CD4-positive, alpha-beta T cell (primary cell): ENCODE measurements around the gene SERPING1. TPM values are rescaled to one million over a fixed set of nuclear protein-coding genes. Genes with fewer than 3 reads are reported as not detected.

Source experiments
- ATAC-seq: fragments of 200-7000 bp; cut with Tn5 transposase; one replicate; pipeline ENCODE4 v1.10.0; 2022; ENCODE audit warnings: mild to moderate bottlenecking; ENCODE audit not compliant: poor library complexity
- CTCF ChIA-PET: fragments of 350-600 bp; sonication (Branson Sonifier 250); formaldehyde crosslinking; loops from one replicate; lab custom pipeline; 2021; ENCODE audit warnings: antibody characterized with exemption, inconsistent platforms; lab: Charles Lee
- POLR2A ChIA-PET: fragments of 350-600 bp; sonication (Branson Sonifier 250); formaldehyde crosslinking; loops from one replicate; lab custom pipeline; 2021; ENCODE audit warnings: antibody characterized with exemption, inconsistent platforms; lab: Charles Lee
- DNase-seq, 14 experiments: peaks; one replicate each; pipeline ENCODE4 v3.0.0-alpha.2; 2013 to 2020; ENCODE audit warnings: mixed read lengths in 2 of 14
- H3K27ac ChIP-seq, 2 donors: one replicate each; pipeline versions ENCODE4 v1.5.1 to v1.7.0; 2013; ENCODE audit warnings: low read length in 2 of 2, low read depth in 1 of 2, mild to moderate bottlenecking in 1 of 2
- H3K27me3 ChIP-seq, 2 experiments: 1 replicate in 1 of 2; 2 replicates in 1 of 2; pipeline versions ENCODE4 v1.6.1 to v1.7.0; 2013; ENCODE audit warnings: low read length in 2 of 2, control low read depth in 1 of 2, mild to moderate bottlenecking in 1 of 2, moderate library complexity in 1 of 2; ENCODE audit not compliant: insufficient read depth in 2 of 2, control insufficient read depth in 1 of 2
- H3K36me3 ChIP-seq: one replicate; pipeline ENCODE4 v1.6.1; 2013; ENCODE audit warnings: low read length, control low read depth; ENCODE audit not compliant: insufficient read depth
- H3K4me1 ChIP-seq: one replicate; pipeline ENCODE4 v1.6.1; 2013; ENCODE audit warnings: low read length, control low read depth; ENCODE audit not compliant: insufficient read depth
- H3K4me3 ChIP-seq: one replicate; pipeline ENCODE4 v1.5.1; 2013; ENCODE audit warnings: mild to moderate bottlenecking, low read length, moderate library complexity
- H3K9me3 ChIP-seq, 2 experiments: 1 replicate in 1 of 2; 2 replicates in 1 of 2; pipeline versions ENCODE4 v1.6.1 to v1.7.0; 2013; ENCODE audit warnings: low read length in 2 of 2, mild to moderate bottlenecking in 2 of 2, control low read depth in 1 of 2, moderate library complexity in 1 of 2; ENCODE audit not compliant: control insufficient read depth in 1 of 2, insufficient read depth in 1 of 2
- H3K27ac Mint-ChIP-seq: one replicate; pipeline ENCODE4 v1.8.0; 2020; ENCODE audit warnings: mixed read lengths
- H3K27me3 Mint-ChIP-seq: one replicate; pipeline ENCODE4 v1.8.0; 2021; ENCODE audit warnings: mixed read lengths
- H3K36me3 Mint-ChIP-seq: one replicate; pipeline ENCODE4 v1.8.0; 2021; ENCODE audit warnings: low read depth, mixed read lengths
- H3K4me1 Mint-ChIP-seq: one replicate; pipeline ENCODE4 v1.8.0; 2021; ENCODE audit warnings: low read depth, mixed read lengths
- H3K4me3 Mint-ChIP-seq: one replicate; pipeline ENCODE4 v1.8.0; 2020; ENCODE audit warnings: mild to moderate bottlenecking, mixed read lengths
- H3K9me3 Mint-ChIP-seq: one replicate; pipeline ENCODE4 v1.8.0; 2020; ENCODE audit warnings: mixed read lengths
- CTCF ChIP-seq: fragments of 200-600 bp; IDR thresholded peaks from one replicate; pipeline ENCODE4 v1.8.0; 2022; ENCODE audit warnings: antibody characterized with exemption, mild to moderate bottlenecking
- intact Hi-C, 2 experiments: fragments of 100-400 bp; cut with DNase I in 1 of 2; cut with micrococcal nuclease in 1 of 2; formaldehyde crosslinking; loops; one replicate each; pipeline versions ENCODE4 v1.15.1 to v1.9.0; 2023 to 2025; cut with DNase I, micrococcal nuclease
- total RNA-seq, 174 experiments: library from RNA in 2 of 174; stranded (reverse) in 2 of 174; gene quantifications; one replicate each; pipeline ENCODE4 v1.2.3 and lab custom pipeline; 2021 to 2026

Gene SERPING1
- total RNA-seq, 2 experiments from 2014 or later = 0.53 TPM; not detected in 1

GRCh38 chr11:57566005-57566904, 31.2 kb upstream of the SERPING1 start:
- H3K27ac ChIP-seq = peak overlapping the region; percentile 80 to 82
- peaks cover 39% of the 10 kb centered on the region for H3K36me3 Mint-ChIP-seq
- ATAC-seq (peak; percentile 37), DNase-seq (peak in 6 of 14 experiments; percentile 20 to 79 (median 54))
- intact Hi-C loops = loop anchor here (2.0 to 10.0 kb wide), 5 partner anchors 35 to 1571 kb away; partner anchors contain the start of gene TIMM10 (in 2 of the 2)
- peak overlapping the region; percentile 95 for H3K4me3 ChIP-seq
- no peaks in the 10 kb centered on the region for H3K9me3 Mint-ChIP-seq
- H3K36me3 ChIP-seq = peaks cover 14% of the 10 kb centered on the region
- TF ChIP-seq CTCF = no peak
- H3K4me1 ChIP-seq = peaks cover 41% of the 10 kb centered on the region
- H3K27me3 ChIP-seq = no peaks in the 10 kb centered on the region
- H3K27me3 Mint-ChIP-seq = no peaks in the 10 kb centered on the region
- H3K4me1 Mint-ChIP-seq = peaks cover 59% of the 10 kb centered on the region
- peak overlapping the region; percentile 92 for H3K27ac Mint-ChIP-seq
- no peaks in the 10 kb centered on the region for H3K9me3 ChIP-seq
- CTCF ChIA-PET = interaction anchor here (1.2 to 2.5 kb wide), 2 partner anchors 35 to 86 kb away, joined by 3 to 14 read pairs; partner anchors contain the start of gene TIMM10
- POLR2A ChIA-PET = interaction anchor here (2.2 to 3.5 kb wide), 3 partner anchors 74 to 100 kb away, joined by 10 to 34 read pairs (median 13); no protein-coding TSS in a partner anchor
- H3K4me3 Mint-ChIP-seq = peak overlapping the region; percentile 96

GRCh38 chr11:57566905-57567514, 30.5 kb upstream of the SERPING1 start:
- Mint-ChIP-seq H3K9me3 (no peaks in the 10 kb centered on the region), H3K27ac (peak overlapping the region; percentile 92), H3K4me1 (peaks cover 56% of the 10 kb centered on the region), H3K36me3 (peaks cover 36% of the 10 kb centered on the region), H3K4me3 (peak overlapping the region; percentile 96), H3K27me3 (no peaks in the 10 kb centered on the region)
- POLR2A ChIA-PET = interaction anchor here (0.7 to 3.5 kb wide), 11 partner anchors 35 to 242 kb away, joined by 3 to 34 read pairs (median 7); partner anchors contain the start of genes SSRP1, TNKS1BP1 and YPEL4
- CTCF ChIA-PET = interaction anchor here (0.9 to 2.5 kb wide), 13 partner anchors 23 to 233 kb away, joined by 3 to 47 read pairs (median 6); partner anchors contain the start of genes TIMM10 and YPEL4
- peak in 9 of 14 experiments; percentile 18 to 69 (median 41) for DNase-seq
- peak; percentile 17 for ATAC-seq
- no peaks in the 10 kb centered on the region for H3K9me3 ChIP-seq
- peak overlapping the region; percentile 80 to 82 for H3K27ac ChIP-seq
- TF ChIP-seq CTCF = no peak
- H3K4me1 ChIP-seq = peaks cover 39% of the 10 kb centered on the region
- intact Hi-C loops = loop anchor here (1.0 to 10.0 kb wide), 7 partner anchors 36 to 1570 kb away; partner anchors contain the start of genes TIMM10 (in 2 of the 2), MED19 (in 1 of the 2) and TMX2 (in 1 of the 2)
- no peaks in the 10 kb centered on the region for H3K27me3 ChIP-seq
- peak overlapping the region; percentile 95 for H3K4me3 ChIP-seq
- H3K36me3 ChIP-seq = peaks cover 8% of the 10 kb centered on the region
